SK-N-SH (cell line): ENCODE measurements around the gene TNRC6A. TPM values are rescaled to one million over a fixed set of nuclear protein-coding genes. Genes with fewer than 3 reads are reported as not detected.

Experiments used
- CTCF ChIA-PET: fragments of 300-600, 350-600 bp; formaldehyde crosslinking; extraction: SDS; loops from one replicate; lab custom pipeline; 2021; lab: Yijun Ruan, JAX
- POLR2A ChIA-PET: fragments of 350-600 bp; sonication (Branson Sonifier 250); formaldehyde crosslinking; extraction: SDS; loops from one replicate; lab custom pipeline; 2020; ENCODE audit warnings: antibody characterized with exemption, inconsistent platforms; lab: Yijun Ruan, JAX
- DNase-seq: peaks from one replicate; pipeline ENCODE4 v3.0.0; 2012
- H2AFZ ChIP-seq: fragments of 200-600 bp; sonication (generic); 2 replicates; pipeline ENCODE4 v1.8.1; 2016; ENCODE audit warnings: antibody characterized with exemption, mild to moderate bottlenecking, low read depth
- H3F3A ChIP-seq: fragments of 200-600 bp; sonication (generic); replicated peaks from 2 replicates; pipeline ENCODE3; 2016; ENCODE audit warnings: antibody characterized with exemption, mild to moderate bottlenecking; ENCODE audit not compliant: insufficient read depth
- H3K27ac ChIP-seq, 2 experiments: fragments of 200-500 bp in 1 of 2; fragments of 200-600 bp in 1 of 2; sonication (Bioruptor generic) in 1 of 2; sonication (generic), shearing (Covaris generic) in 1 of 2; 2 replicates each; pipeline versions ENCODE4 v1.5.1 to v1.6.1; 2014 to 2016; ENCODE audit warnings: low read depth in 2 of 2, inconsistent platforms in 1 of 2, low read length in 1 of 2, mild to moderate bottlenecking in 1 of 2, mixed read lengths in 1 of 2
- H3K27me3 ChIP-seq: fragments of 200-600 bp; sonication (generic), shearing (Covaris generic); 2 replicates; pipeline ENCODE4 v1.6.1; 2016; ENCODE audit warnings: mixed run types; ENCODE audit not compliant: insufficient read depth
- H3K36me3 ChIP-seq, 2 experiments: fragments of 200-500 bp in 1 of 2; fragments of 200-600 bp in 1 of 2; sonication (Bioruptor generic) in 1 of 2; sonication (generic) in 1 of 2; replicated peaks in 1 of 2; 2 replicates each; pipeline versions ENCODE3 to v1.5.1; 2014 to 2016; ENCODE audit warnings: low read length in 1 of 2, mild to moderate bottlenecking in 1 of 2; ENCODE audit not compliant: insufficient read depth in 2 of 2, control insufficient read depth in 1 of 2
- H3K4me1 ChIP-seq, 2 experiments: fragments of 200-500 bp in 1 of 2; fragments of 200-600 bp in 1 of 2; sonication (Bioruptor generic) in 1 of 2; sonication (generic), shearing (Covaris generic) in 1 of 2; 2 replicates each; pipeline versions ENCODE4 v1.5.1 to v1.6.1; 2014 to 2016; ENCODE audit warnings: low read depth in 1 of 2, low read length in 1 of 2, mixed run types in 1 of 2; ENCODE audit not compliant: insufficient read depth in 2 of 2, control insufficient read depth in 1 of 2
- H3K4me2 ChIP-seq: fragments of 200-600 bp; sonication (generic), shearing (Covaris generic); 2 replicates; pipeline ENCODE4 v1.6.1; 2017; ENCODE audit warnings: mixed run types
- H3K4me3 ChIP-seq, 2 experiments: fragments of 200-500 bp in 1 of 2; fragments of 200-600 bp in 1 of 2; sonication (Bioruptor generic) in 1 of 2; sonication (generic), shearing (Covaris generic) in 1 of 2; 2 replicates each; pipeline versions ENCODE4 v1.5.1 to v1.8.1; 2014 to 2016; ENCODE audit warnings: low read depth in 2 of 2, inconsistent platforms in 1 of 2, low read length in 1 of 2, mild to moderate bottlenecking in 1 of 2, mixed read lengths in 1 of 2, moderate library complexity in 1 of 2
- H3K79me2 ChIP-seq: fragments of 200-600 bp; sonication (generic); 2 replicates; pipeline ENCODE4 v1.8.1; 2017; ENCODE audit warnings: mild to moderate bottlenecking; ENCODE audit not compliant: insufficient read depth
- H3K9ac ChIP-seq: fragments of 200-600 bp; sonication (generic); 2 replicates; pipeline ENCODE4 v1.6.1; 2017; ENCODE audit warnings: mixed run types
- H3K9me2 ChIP-seq: fragments of 200-600 bp; sonication (generic); 2 replicates; pipeline ENCODE4 v1.6.1; 2017; ENCODE audit warnings: mixed run types
- H3K9me3 ChIP-seq: fragments of 200-600 bp; sonication (generic); 2 replicates; pipeline ENCODE4 v1.6.1; 2017; ENCODE audit warnings: mixed run types, mild to moderate bottlenecking, moderate library complexity
- H4K20me1 ChIP-seq: fragments of 200-600 bp; sonication (generic); 2 replicates; pipeline ENCODE4 v1.6.1; 2017; ENCODE audit warnings: mild to moderate bottlenecking, mixed run types; ENCODE audit not compliant: insufficient read depth
- CHD2 ChIP-seq: fragments of 150-350 bp; IDR thresholded peaks from 2 replicates; pipeline ENCODE4 v1.6.1; 2018; ENCODE audit warnings: low read length; ENCODE audit not compliant: partially characterized antibody
- ELF1 ChIP-seq: IDR thresholded peaks from 2 replicates; pipeline ENCODE4 v1.4.0; 2012
- EP300 ChIP-seq, 2 experiments: IDR thresholded peaks; 2 replicates each; pipeline versions ENCODE4 v1.4.0 to v1.6.1; 2012; ENCODE audit warnings: borderline replicate concordance in 1 of 2, low read depth in 1 of 2, low read length in 1 of 2
- FOSL2 ChIP-seq: IDR thresholded peaks from 2 replicates; pipeline ENCODE4 v1.4.0; 2012; ENCODE audit warnings: low read depth, mild to moderate bottlenecking, moderate library complexity, borderline replicate concordance
- GATA2 ChIP-seq: sonication (generic); formaldehyde crosslinking; IDR thresholded peaks from 2 replicates; pipeline ENCODE4 v1.5.0; 2020; ENCODE audit warnings: mild to moderate bottlenecking, missing genetic modification reagents
- MEF2A ChIP-seq: IDR thresholded peaks from 2 replicates; pipeline ENCODE4 v1.4.0; 2012; ENCODE audit warnings: low read depth, borderline replicate concordance
- NFIC ChIP-seq: IDR thresholded peaks from 2 replicates; pipeline ENCODE4 v1.4.0; 2012; ENCODE audit warnings: borderline replicate concordance
- NRF1 ChIP-seq: IDR thresholded peaks from 2 replicates; pipeline ENCODE4 v1.6.1; 2012; ENCODE audit warnings: low read depth, mild to moderate bottlenecking, low read length
- POLR2AphosphoS5 ChIP-seq: IDR thresholded peaks from 2 replicates; pipeline ENCODE4 v1.6.1; 2012; ENCODE audit warnings: low read depth, low read length
- RAD21 ChIP-seq: IDR thresholded peaks from 2 replicates; pipeline ENCODE4 v1.6.1; 2012; ENCODE audit warnings: mild to moderate bottlenecking, low read length
- RCOR1 ChIP-seq: fragments of 150-350 bp; IDR thresholded peaks from 2 replicates; pipeline ENCODE4 v1.6.1; 2017; ENCODE audit warnings: antibody characterized with exemption, low read length
- REST ChIP-seq: IDR thresholded peaks from 2 replicates; pipeline ENCODE4 v1.6.1; 2012; ENCODE audit warnings: mild to moderate bottlenecking, low read depth, low read length, moderate library complexity
- RFX5 ChIP-seq: IDR thresholded peaks from 2 replicates; pipeline ENCODE4 v1.6.1; 2012; ENCODE audit warnings: mild to moderate bottlenecking, improper control_type of control experiment, low read length
- SIN3A ChIP-seq: IDR thresholded peaks from 2 replicates; pipeline ENCODE4 v1.6.1; 2012; ENCODE audit warnings: low read depth, mild to moderate bottlenecking, low read length, moderate library complexity, borderline replicate concordance
- TCF12 ChIP-seq: IDR thresholded peaks from 2 replicates; pipeline ENCODE4 v1.4.0; 2012
- USF2 ChIP-seq: fragments of 150-350 bp; IDR thresholded peaks from 2 replicates; pipeline ENCODE4 v1.6.1; 2017; ENCODE audit warnings: antibody characterized with exemption, low read length, low read depth, borderline replicate concordance
- YY1 ChIP-seq: IDR thresholded peaks from 2 replicates; pipeline ENCODE4 v1.4.0; 2012; ENCODE audit warnings: low read depth, mild to moderate bottlenecking
- WGBS: methylation state at CpG from one replicate; pipeline ENCODE4 v1.1.6; 2017; ENCODE audit warnings: low lambda C conversion rate; 5-methylcytosine and 5-hydroxymethylcytosine counted together
- polyA plus RNA-seq, 3 experiments: library from polyadenylated mRNA; depleted of rRNA; stranded (reverse); fragments of >200 nt; gene quantifications; 2 replicates each; pipeline ENCODE4 v1.2.3, GENCODE V29; 2012
- TF ChIP-seq, protein P1 (sequence below): IDR thresholded peaks from 2 replicates; pipeline ENCODE4 v1.4.0; 2012; ENCODE audit warnings: low read depth, borderline replicate concordance
- TF ChIP-seq, protein P2 (sequence below): IDR thresholded peaks from 2 replicates; pipeline ENCODE4 v1.4.0; 2012; ENCODE audit warnings: low read depth, borderline replicate concordance

The TNRC6A gene
- polyA plus RNA-seq, 1 of the 3 experiments (the other 2 are of a cell fraction) = 32.5 TPM

DNA sequence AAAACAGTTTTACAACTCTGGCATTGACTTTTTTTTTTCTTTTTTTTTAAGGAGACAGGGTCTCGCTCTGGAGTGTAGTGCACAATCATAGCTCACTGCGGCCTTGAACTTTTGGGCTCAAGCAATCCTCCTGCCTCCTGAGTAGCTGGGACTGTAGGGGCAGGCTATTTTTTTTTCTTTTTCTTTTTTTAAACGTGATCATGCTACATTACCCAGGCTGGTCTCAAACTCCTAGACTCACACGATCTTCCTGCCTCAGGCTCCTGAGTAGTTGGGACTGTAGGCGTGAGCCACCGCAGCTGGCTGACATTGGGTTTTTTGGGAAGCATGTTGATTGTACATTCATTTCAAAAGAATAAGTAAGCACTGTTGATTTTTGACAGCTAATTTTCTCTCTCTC, 32.1 kb downstream of the TNRC6A start (continued):
- no peak for TF ChIP-seq REST
- TF ChIP-seq, protein P1, sequence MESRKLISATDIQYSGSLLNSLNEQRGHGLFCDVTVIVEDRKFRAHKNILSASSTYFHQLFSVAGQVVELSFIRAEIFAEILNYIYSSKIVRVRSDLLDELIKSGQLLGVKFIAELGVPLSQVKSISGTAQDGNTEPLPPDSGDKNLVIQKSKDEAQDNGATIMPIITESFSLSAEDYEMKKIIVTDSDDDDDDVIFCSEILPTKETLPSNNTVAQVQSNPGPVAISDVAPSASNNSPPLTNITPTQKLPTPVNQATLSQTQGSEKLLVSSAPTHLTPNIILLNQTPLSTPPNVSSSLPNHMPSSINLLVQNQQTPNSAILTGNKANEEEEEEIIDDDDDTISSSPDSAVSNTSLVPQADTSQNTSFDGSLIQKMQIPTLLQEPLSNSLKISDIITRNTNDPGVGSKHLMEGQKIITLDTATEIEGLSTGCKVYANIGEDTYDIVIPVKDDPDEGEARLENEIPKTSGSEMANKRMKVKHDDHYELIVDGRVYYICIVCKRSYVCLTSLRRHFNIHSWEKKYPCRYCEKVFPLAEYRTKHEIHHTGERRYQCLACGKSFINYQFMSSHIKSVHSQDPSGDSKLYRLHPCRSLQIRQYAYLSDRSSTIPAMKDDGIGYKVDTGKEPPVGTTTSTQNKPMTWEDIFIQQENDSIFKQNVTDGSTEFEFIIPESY = no peak
- no peak for TF ChIP-seq SIN3A
- no peak for TF ChIP-seq TCF12
- TF ChIP-seq EP300 (IDR thresholded peaks at IDR 0.05; ENCODE audit: borderline replicate concordance in 1 of 2, low read depth in 1 of 2, low read length in 1 of 2) = no peak
- TF ChIP-seq NRF1 = no peak
- TF ChIP-seq, protein P2, sequence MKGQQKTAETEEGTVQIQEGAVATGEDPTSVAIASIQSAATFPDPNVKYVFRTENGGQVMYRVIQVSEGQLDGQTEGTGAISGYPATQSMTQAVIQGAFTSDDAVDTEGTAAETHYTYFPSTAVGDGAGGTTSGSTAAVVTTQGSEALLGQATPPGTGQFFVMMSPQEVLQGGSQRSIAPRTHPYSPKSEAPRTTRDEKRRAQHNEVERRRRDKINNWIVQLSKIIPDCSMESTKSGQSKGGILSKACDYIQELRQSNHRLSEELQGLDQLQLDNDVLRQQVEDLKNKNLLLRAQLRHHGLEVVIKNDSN = no peak
- no peak for TF ChIP-seq YY1
- no peak for TF ChIP-seq FOSL2

- H4K20me1 ChIP-seq = peaks cover 8% of the 10 kb centered on the region
- H3K4me3 ChIP-seq = no peak overlapping the region
- no peaks in the 10 kb centered on the region; a peak in 1 of 4 replicates for H3K4me1 ChIP-seq
- no peak for DNase-seq
- no peak overlapping the region for H3K4me2 ChIP-seq
- POLR2A ChIA-PET = no interaction called here
- no peaks in the 10 kb centered on the region for H3K9me2 ChIP-seq
- no peaks in the 10 kb centered on the region for H3K9me3 ChIP-seq
- no peak overlapping the region for H2AFZ ChIP-seq
- no peaks in the 10 kb centered on the region for H3K27me3 ChIP-seq
- H3K79me2 ChIP-seq = peaks cover 87% of the 10 kb centered on the region
- H3K9ac ChIP-seq = no peak overlapping the region
- peaks cover 8% of the 10 kb centered on the region for H3F3A ChIP-seq
- CTCF ChIA-PET = no interaction called here
- WGBS = 95% methylated on average over 2 of the region's 2 CpGs
- H3K27ac ChIP-seq = no peak overlapping the region; a peak in 1 of 4 replicates
- peaks cover 49 to 56% of the 10 kb centered on the region in 2 experiments for H3K36me3 ChIP-seq
- no peak for TF ChIP-seq RAD21
- no peak for TF ChIP-seq MEF2A
- TF ChIP-seq FOSL2 = no peak
- TF ChIP-seq GATA2 = no peak
- no peak for TF ChIP-seq POLR2AphosphoS5
- TF ChIP-seq CHD2 = no peak
- no peak for TF ChIP-seq SIN3A
- no peak for TF ChIP-seq USF2
- no peak for TF ChIP-seq REST
- no peak for TF ChIP-seq NFIC
- no peak for TF ChIP-seq ELF1
- TF ChIP-seq RFX5 = no peak
- TF ChIP-seq RCOR1 = no peak
- TF ChIP-seq, protein P1 = no peak
Measured at GRCh38 chr16:24764916-24765315, 35.5 kb downstream of the TNRC6A start.
